ENCODE data around the gene ABHD17A.

- no peak for TF ChIP-seq POLR2A (IDR thresholded peaks at IDR 0.05)
- TF ChIP-seq, protein P1, sequence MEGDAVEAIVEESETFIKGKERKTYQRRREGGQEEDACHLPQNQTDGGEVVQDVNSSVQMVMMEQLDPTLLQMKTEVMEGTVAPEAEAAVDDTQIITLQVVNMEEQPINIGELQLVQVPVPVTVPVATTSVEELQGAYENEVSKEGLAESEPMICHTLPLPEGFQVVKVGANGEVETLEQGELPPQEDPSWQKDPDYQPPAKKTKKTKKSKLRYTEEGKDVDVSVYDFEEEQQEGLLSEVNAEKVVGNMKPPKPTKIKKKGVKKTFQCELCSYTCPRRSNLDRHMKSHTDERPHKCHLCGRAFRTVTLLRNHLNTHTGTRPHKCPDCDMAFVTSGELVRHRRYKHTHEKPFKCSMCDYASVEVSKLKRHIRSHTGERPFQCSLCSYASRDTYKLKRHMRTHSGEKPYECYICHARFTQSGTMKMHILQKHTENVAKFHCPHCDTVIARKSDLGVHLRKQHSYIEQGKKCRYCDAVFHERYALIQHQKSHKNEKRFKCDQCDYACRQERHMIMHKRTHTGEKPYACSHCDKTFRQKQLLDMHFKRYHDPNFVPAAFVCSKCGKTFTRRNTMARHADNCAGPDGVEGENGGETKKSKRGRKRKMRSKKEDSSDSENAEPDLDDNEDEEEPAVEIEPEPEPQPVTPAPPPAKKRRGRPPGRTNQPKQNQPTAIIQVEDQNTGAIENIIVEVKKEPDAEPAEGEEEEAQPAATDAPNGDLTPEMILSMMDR (IDR thresholded peaks at IDR 0.05 in 8 of 11, conservative IDR thresholded peaks at IDR 0.05 in 3 of 11): no peak
Measured at GRCh38 chr19:1889907-1890306, 4.6 kb upstream of the ABHD17A start.

Measured in spleen (tissue), 7 donors.